Stimulated activated CD4-positive, alpha-beta T cell treated with anti-CD3 and anti-CD28 coated beads, TNF-alpha, amount 100 ng/mL, for 48 hours (primary cell): ENCODE results near the gene SF3B5.
A peak's percentile ranks its signal among the peaks of the same experiment; 100 is the strongest.
"Not testable (repeated sequence)": the region's sequence is repeated elsewhere in the genome, so short reads cannot be mapped to it uniquely, and the experiment has no call there.

Experiments used
- DNase-seq, 3 donors: peaks; one replicate each; pipeline ENCODE4 v3.0.0-alpha.2; 2020; ENCODE audit warnings: low read depth in 3 of 3

Gene SF3B5

DNA sequence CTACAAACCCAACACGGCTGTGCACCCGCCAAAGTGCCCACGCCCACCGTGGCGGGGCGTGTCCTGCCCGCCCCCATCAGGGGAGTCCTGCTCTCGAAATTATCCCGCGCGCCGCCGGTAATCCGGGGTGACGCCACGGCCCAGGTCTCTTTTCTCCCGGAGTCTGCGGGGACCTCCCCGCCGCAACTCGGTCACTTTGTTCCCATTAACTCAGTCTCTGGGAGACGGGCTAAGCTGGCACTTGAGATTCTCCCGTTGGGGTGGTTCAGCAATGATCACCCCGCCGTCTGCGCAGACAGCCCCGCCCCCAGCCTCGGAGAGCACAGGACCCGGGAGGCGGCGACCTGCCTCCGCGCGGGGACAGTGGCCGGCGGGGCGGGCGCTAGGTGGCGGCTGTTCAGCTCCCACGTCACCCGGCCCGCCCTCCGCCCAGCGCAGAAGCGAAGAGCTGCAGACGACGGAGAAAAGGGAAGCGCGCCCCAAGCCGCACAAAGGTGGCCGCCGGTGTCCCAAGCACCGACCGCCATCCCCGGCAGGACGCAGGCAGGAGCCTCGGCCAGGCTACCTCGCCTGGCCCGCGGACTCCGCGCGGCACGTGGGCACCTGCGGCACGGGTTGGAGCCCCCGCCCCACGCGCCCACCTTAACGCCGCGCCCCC lies 31.5 kb downstream of the SF3B5 start:
- DNase-seq: peak; percentile 75 to 90 (median 76)

DNA sequence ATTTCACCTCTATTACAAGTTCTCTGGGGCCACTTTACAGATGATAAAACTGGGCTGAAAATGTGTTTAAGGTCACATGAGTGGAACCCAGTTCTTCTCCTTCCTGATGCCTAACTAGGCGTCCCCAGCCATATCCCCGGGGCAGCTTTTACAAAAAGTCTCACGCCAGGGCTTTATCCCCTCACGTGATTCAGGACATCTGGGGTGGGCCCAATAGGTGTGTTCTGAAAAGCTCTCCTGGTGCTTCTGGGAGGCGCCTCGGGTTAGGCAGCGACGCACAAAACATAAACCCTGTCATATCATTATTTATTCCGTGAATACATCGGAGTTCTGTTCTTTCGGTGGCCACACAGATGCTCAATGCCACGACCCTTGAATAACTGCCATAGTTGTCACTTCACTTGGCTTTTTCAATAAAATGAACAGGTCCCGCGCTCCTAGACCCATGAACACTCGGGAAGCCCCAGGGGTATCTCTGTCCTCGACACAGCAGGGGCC lies 32.1 kb downstream of the SF3B5 start:
- no peak for DNase-seq

- DNase-seq: no peak
Measured at GRCh38 chr6:144062786-144063185, 32.6 kb downstream of the SF3B5 start.

DNA sequence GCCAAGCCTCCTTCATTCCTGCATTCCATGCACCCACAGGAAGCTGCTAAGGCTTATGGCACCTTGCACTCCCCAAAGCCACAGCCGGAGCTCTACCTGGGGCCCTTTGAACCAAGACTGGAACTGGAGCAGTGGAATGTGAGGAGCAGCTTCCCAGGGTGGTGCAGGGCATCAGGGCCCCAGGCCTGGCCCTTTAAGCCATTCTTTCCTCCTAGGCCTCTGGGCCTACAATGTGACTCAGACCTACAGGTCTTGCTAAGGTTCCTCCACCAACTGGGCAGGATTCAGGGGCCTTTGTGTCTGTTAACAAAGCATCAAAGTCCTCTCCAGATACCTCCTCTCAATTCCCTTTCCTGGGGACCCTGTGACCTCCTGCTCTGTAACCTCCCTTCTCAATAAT lies 36.2 kb downstream of the SF3B5 start:
- no peak for DNase-seq

- DNase-seq: no peak
Measured at GRCh38 chr6:144055121-144055931, 40.0 kb downstream of the SF3B5 start.

DNA sequence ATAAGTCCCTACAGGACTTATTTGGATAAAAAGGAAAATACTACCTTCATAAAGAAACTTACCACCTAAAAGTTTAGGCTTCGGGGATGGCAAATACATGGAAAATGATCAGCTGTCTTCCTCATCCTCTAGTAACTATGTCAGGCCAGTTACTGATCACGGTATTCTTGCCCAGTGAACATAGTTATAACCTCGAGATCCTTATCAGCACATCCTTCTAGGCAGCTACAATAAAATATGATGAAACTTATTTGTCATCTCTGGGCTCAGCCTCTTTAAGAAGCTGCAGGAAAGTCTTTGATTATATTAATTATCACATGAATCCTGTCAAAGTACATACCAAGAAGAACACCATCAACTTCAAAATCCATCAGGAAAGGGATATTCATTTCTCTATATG lies 41.8 kb downstream of the SF3B5 start:
- no peak for DNase-seq

DNA sequence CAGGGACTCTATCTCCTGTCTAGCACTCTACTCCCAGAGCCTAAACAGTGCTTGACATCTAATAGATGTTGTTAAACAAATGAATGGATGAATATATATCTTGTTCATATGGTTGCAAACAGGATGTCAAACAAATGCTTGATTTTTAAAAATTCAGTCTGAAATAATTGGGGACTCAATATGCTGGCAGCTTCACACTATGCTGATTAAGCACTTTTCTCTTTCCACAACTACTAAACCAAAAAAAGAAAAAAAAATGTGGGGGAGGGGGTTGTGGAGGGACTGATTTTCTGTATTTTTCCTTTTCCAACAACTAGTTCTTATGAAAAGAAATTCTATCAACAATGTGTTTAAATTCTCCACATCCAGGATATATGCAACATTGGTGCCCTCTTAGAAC lies 42.9 kb downstream of the SF3B5 start:
- no peak for DNase-seq

DNA sequence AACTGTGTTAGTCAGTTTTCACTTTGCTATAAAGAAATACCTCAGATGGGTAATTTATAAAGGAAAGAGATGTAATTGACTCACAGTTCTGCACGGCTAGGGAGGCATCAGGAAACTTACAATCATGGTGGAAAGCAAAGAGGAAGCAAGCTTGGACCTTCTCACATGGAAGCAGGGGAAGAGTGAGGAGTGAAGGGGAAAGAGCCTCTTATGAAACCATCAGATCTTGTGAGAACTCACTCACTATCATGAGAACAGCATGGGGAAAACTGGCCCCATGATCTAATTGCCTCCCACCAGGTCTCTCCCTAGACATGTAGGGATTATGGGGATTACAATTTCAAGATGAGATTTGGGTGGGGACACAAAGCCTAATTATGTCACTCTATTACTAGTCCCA lies 46.0 kb downstream of the SF3B5 start:
- DNase-seq: no peak

GRCh38 chr6:144047688-144048087 lies 47.7 kb downstream of the SF3B5 start:
- no peak for DNase-seq

DNA sequence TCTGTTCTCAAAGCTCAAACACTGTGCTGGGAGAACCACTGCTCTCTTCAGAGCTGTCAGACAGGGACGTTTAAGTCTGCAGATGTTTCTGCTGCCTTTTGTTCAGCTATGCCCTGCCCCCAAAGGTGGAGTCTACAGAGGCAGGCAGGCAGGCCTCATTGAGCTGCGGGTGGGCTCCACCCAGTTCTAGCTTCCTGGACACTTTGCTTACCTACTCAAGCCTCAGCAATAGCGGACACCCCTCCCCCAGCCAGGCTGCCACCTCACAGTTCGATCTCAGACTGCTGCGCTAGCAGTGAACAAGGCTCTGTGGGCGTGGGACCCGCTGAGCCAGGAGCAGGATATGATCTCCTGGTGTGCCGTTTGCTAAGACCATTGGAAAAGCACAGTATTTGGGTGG lies 48.7 kb downstream of the SF3B5 start:
- DNase-seq: not testable (repeated sequence)

DNA sequence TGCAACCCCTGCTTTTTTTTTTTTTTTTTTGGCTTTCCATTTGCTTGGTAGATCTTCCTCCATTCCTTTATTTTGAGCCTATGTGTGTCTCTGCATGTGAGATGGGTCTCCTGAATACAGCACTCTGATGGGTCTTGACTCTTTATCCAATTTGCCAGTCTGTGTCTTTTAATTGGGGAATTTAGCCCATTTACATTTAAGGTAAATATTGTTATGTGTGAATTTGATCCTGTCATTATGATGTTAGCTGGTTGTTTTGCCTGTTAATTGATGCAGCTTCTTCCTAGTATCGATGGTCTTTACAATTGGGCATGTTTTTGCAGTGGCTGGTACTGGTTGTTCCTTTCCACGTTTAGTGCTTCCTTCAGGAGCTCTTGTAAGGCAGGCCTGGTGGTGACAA lies 50.4 kb downstream of the SF3B5 start:
- DNase-seq: not testable (repeated sequence)
